ENCODE measurements around the gene CTU1.

DNA sequence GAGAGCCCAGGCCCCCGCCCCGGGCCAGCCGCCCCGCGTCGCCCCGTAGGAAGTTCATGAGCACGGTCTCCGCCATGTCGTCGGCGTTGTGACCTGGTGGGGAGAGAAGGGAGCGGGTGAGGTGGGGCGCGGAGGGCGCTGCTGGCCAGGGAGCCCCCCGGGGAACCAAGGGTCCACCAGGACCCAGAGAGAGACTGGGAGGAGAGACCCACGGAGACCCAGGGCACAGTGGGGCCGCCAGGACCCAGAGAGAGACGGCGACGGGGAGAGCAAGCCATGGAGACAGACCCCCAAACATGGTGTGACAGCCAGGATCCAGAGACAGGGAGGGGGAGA is 9.2 kb downstream of the CTU1 start:
- TF ChIP-seq, protein P1, sequence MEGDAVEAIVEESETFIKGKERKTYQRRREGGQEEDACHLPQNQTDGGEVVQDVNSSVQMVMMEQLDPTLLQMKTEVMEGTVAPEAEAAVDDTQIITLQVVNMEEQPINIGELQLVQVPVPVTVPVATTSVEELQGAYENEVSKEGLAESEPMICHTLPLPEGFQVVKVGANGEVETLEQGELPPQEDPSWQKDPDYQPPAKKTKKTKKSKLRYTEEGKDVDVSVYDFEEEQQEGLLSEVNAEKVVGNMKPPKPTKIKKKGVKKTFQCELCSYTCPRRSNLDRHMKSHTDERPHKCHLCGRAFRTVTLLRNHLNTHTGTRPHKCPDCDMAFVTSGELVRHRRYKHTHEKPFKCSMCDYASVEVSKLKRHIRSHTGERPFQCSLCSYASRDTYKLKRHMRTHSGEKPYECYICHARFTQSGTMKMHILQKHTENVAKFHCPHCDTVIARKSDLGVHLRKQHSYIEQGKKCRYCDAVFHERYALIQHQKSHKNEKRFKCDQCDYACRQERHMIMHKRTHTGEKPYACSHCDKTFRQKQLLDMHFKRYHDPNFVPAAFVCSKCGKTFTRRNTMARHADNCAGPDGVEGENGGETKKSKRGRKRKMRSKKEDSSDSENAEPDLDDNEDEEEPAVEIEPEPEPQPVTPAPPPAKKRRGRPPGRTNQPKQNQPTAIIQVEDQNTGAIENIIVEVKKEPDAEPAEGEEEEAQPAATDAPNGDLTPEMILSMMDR (IDR thresholded peaks at IDR 0.05), result no peak
- TF ChIP-seq POLR2AphosphoS5 (IDR thresholded peaks at IDR 0.05; ENCODE audit: low read depth, low read length), result no peak
- TF ChIP-seq, protein P2, sequence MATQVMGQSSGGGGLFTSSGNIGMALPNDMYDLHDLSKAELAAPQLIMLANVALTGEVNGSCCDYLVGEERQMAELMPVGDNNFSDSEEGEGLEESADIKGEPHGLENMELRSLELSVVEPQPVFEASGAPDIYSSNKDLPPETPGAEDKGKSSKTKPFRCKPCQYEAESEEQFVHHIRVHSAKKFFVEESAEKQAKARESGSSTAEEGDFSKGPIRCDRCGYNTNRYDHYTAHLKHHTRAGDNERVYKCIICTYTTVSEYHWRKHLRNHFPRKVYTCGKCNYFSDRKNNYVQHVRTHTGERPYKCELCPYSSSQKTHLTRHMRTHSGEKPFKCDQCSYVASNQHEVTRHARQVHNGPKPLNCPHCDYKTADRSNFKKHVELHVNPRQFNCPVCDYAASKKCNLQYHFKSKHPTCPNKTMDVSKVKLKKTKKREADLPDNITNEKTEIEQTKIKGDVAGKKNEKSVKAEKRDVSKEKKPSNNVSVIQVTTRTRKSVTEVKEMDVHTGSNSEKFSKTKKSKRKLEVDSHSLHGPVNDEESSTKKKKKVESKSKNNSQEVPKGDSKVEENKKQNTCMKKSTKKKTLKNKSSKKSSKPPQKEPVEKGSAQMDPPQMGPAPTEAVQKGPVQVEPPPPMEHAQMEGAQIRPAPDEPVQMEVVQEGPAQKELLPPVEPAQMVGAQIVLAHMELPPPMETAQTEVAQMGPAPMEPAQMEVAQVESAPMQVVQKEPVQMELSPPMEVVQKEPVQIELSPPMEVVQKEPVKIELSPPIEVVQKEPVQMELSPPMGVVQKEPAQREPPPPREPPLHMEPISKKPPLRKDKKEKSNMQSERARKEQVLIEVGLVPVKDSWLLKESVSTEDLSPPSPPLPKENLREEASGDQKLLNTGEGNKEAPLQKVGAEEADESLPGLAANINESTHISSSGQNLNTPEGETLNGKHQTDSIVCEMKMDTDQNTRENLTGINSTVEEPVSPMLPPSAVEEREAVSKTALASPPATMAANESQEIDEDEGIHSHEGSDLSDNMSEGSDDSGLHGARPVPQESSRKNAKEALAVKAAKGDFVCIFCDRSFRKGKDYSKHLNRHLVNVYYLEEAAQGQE (IDR thresholded peaks at IDR 0.05; ENCODE audit: insufficient read depth in 1 of 2, low read depth in 2 of 2, low read length in 1 of 2), result no peak

All from Panc1 (cell line).